HG03457 (cell line): ENCODE measurements around the gene FOXK2.

ENCODE experiments used
- ATAC-seq: cut with Tn5 transposase; IDR thresholded peaks from one replicate; pipeline ENCODE4 v1.9.1; 2021; ENCODE audit warnings: moderate number of reproducible peaks; ENCODE audit not compliant: unreplicated experiment

FOXK2 gene

DNA sequence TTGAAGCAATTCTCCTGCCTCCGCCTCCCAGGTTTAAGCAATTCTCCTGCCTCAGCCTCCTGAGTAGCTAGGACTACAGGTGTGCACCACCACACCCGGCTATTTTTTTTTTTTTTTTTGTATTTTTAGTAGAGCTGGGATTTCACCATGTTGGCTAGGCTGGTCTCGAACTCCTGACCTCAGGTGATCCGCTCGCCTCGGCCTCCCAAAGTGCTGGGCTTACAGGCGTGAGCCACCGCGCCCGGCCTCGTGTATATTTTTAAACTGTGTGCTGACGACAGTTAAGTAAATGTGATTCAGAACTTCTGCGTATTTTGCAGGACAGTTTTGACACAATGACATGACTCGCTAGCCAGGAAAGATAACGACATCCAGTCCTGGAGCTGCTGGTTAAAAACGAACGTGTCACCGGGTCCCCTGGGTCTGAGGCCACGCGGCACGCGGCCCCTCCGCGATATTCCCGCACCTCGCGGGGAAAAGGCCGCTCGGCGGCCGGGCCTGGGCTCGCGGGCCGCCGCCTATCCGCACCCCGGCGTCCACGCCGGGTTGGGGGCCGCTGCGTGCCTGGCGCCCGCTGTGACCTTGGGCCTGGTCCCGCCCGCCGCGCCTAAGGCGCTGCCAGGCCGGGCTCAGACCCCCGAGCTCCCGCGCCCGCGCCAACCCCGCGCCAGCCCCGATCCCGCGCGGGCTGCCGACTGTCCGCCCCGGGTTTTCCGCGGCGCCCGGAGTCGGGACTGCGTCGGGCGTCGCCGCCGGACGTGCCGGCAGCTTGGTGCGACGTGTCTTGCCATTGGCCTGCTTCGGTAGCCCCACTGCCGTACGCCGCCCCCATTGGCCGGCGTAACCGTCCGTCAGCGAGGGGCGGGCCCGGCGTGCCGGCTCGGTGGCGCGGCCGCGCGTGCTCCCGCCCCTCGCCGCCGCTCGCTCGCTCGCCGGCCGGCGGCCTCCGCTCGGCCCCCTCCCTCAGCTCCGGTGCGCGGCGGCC, at the start of gene FOXK2:
TSS of gene FOXK2 (plus strand) at position 907 of the 985 bp plus-strand sequence. CDS start 157 bp downstream, outside the sequence.
- peak; percentile 85 for ATAC-seq

DNA sequence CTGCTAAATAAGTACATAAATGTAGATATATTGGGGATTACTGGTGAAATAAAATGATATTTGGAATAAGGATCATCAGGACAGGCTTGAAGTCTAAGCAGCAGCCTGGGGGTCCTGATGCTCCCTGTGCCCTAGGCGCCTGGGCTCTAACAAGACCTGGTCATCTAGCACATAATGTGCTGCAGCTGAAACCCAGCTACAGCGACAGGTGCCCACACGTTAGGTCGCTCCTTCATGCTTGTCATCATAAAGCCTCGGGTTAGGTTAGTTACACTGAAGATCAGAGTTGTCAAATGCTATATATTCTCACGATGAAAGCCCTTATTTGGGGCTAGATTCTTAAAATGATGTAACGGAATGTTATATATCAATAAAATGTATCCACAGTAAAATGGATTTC, 49.5 kb upstream of the FOXK2 start:
- no peak for ATAC-seq

DNA sequence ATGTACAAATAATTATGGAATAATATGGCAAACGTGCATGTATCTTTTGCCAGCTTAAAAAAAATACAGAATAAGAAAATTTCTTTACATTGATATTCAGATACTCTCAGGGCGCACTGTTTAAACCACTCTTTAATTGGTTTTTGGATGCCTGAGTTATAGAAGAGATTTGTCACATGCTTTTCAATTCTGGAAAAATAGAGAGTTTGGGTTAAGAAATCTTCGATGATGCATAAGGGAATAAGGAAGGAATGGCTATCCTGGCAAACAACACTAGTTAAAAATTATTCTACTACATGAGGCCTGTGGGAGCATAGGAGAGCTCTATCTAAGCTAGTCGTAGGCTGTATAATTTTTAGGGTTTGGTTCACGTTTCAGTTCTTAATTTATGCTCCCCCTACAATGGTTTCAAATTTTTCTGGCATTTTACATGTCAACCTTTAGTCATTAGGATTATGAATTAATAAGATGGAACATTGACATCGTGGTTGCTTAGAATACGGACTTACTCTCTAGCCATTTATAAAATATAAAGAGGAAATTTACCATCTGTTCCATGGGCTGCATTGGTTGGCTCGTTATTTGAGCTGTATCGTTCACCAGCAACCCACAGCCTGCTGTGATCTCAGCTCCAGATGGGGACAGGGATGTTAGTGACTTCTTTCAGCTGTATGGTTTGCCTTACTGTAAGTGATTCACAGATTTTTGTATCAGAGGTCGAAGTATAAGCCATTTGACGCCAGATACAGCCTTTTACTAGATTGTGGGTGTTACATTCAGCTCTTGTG, 45.1 kb upstream of the FOXK2 start:
- no peak for ATAC-seq

DNA sequence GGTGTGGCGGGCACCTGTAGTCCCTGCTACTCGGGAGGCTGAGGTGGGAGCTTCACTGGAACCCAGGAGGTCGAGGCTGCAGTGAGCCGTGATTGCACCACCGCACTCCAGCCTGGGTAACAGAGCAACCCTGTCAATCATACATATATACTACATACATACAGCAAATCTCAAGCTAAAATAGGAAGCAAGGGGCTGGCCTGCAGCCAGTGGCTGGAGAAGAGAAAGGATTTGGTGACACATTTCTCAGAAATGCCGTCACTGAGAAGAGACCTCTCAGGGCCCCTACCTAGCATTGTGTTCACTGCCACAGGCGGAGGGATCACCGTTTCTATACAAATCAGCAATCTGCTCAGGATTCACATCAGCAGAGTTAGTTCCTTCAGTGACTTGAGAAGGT, 44.1 kb upstream of the FOXK2 start:
- no peak for ATAC-seq

DNA sequence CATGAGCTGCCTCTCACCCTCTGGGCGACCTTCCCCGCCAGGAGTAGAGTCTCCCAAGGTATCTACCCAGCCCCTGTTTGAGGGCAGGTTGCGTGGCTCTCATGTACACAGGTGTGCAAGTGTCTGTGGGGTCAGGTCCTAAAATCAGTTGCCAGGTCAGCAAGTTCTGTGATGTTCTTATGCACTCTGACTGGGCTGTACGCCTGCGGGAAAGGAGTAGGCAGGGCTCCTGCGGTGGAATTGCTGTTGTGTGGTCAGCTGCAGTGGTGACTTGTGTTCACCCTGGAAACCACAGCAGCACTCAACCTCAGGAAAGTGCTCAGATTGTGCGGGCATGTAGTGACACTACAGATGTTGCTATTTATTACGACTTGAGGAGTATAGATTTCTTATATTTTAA, 41.6 kb upstream of the FOXK2 start:
- ATAC-seq = no peak

DNA sequence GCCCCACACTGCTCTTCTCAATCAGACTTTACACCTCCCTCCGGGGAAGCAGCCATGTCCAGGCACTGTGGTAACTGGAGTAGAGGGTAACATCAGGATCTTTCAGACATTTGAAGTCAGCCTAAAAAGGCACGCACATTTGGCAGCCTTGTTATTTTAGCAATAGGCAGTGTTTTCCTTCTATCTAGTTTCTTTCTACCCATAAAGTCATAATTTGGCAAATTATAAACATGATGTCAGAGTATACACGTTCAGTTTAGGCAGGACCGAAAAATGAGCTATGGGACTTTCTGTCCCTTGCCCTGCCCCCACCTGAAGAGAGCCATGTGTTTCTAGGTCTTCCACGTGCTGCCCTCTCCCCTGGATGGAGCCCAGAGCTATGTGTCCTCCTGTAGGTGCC, 39.9 kb upstream of the FOXK2 start:
- ATAC-seq = no peak

DNA sequence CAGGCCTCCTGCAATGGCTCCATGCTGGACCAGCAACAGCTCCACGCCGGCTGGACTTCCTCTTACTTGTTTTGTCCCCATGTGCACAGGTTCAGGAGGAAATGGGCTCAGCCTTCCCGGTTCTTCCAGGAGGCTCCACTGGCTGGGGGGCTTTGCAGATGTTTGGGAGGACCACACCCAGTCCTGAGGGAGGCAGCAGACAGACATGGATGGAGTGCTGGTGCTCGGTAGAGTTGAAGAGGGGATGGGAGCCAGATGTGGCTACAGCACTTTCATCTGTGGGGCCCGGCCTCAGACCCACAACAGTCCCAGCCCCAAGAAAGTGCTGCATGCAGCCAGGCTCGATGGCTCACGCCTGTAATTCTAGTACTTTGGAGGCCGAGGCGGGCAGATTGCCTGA, 39.2 kb upstream of the FOXK2 start:
- ATAC-seq = no peak

DNA sequence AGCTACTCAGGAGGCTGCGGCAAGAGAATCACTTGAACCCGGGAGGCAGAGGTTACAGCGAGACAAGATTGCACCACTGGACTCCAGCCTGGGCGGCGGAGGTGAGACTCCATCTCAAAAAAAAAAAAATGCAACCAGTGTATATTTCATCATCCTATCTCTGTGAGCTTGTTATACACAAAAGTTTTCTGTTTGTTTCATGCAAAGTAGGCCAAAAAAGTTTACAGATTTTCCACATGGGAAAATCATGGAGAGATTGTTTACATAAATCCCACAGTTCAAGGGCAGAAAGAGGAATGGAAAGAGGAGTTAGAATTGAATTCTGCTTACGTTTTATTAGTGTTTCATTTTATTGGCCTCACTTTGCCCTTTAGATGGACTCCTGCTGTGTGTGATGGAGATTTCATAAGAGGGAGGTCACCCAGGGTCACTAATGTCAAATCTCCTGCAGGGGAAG, 36.3 kb upstream of the FOXK2 start:
- ATAC-seq = no peak

DNA sequence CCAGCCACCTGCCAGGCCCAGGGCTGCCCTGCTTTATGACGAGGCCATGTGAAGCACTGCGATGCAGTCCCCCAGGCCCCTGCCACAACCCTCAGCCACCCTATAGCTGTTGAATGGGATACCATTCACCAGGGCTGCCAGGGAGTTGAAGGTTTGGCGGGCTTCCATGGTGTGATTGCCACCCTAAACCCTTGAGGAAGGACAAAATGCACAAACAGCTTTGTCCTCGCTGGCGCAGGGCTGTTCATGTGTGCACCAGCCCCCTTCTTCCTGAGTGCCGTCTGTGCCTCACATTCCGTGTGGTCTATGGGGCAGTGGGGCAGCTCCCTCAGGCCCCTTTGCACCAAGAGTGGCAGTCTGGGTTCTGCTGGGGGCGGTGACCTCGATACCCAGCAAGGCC, 35.7 kb upstream of the FOXK2 start:
- no peak for ATAC-seq

DNA sequence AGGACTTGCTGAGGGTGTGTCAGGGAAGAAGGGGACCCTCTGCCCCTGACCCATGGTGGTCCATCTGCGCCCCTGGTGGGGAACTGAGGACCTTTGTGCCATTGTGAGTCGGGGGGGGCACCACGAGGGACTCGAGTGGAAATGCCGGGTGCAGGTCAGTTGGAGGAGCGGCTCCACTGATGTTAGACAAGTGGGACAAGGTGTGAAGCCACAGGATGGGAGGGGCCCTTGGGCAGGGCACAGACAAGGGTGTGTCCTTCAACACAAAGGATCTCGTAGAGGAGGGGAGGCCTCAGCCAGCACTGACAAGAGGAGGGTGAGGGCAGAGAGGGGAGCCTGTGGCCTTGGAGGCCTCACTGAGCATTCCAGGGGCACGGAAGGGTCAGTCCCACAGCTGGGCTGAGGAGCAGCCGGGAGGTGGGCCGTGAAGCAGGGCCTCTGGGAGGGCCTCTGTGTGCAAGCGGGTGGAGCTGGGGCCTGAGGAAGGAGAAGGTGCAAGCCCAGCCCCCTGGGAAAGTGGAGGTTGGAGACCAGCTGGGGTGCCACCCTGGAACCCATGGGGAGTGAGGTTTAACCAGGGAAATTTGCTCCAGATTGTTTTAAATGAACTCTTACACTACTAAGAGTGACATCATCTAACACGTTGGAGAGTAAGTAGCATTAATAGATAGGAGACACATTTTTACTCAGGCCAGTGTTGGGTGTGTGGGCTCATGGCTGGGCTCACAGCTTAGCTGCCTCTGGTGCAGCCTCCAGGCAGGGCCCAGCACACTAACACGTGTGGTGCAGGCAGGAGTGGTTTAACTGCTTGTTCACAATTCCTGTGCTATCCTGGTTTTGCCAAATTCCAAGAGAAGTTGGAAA, 33.1 kb upstream of the FOXK2 start:
- ATAC-seq = no peak

DNA sequence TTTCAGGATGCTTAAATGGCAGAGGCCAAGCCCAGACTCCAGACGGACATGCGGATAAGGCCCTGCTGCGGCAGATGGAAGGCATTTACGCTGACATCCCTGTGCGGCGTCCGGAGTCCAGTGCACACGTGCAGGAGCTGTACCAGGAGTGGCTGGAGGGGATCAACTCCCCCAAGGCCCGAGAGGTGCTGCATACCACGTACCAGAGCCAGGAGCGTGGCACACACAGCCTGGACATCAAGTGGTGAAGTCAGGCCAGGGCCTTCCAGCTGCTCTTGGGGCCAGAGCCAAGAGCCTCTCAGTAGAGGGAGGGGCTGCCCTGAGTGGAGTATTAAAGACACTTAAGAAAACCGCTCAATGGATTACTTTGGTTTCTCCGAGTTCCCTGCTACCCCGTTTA, 31.6 kb upstream of the FOXK2 start:
- ATAC-seq = no peak

DNA sequence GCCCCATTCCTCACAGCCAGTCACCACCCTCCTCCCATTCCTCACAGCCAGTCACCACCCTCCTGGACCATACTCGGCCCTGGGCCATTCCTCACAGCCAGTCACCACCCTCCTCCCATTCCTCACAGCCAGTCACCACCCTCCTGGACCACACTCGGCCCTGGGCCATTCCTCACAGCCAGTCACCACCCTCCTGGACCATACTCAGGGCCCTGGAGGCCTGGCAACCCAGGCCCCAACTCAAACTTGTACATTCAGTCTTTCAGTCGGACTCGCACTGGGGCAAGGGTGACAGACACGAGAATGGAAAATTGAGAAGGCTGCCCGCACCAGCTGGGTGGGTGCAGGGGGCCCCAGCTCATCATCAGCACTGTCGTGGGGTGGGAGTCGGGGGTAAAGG, 30.4 kb upstream of the FOXK2 start:
- ATAC-seq = no peak

DNA sequence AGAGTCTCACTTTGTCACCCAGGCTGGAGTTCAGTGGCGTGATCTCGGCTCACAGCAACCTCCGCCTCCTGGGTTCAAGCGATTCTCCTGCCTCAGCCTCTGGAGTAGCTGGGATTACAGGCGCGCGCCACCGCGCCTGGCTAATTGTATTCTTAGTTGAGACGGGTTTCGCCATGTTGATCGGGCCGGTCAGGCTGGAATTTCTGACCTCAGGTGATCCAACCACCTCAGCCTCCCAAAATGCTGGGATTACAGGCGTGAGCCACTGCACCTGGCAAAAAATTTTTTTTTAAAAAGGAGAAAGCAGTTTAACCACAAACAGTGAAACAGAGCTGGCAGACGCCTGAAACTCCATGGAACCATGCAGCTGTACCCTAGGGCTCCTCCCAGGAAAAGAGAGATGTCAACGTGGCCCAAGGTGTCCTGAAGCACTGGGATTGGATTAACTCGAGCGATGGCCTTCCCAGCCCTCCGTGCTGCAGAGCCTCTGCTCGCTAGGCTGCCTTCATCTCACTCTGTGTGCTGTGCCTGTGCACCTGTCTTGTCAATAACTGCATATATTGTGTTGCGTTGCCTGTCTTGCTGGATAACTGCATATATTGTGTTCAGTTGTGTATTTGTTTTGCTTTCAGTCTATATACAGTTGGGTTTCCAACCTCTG, 29.6 kb upstream of the FOXK2 start:
- ATAC-seq = no peak

DNA sequence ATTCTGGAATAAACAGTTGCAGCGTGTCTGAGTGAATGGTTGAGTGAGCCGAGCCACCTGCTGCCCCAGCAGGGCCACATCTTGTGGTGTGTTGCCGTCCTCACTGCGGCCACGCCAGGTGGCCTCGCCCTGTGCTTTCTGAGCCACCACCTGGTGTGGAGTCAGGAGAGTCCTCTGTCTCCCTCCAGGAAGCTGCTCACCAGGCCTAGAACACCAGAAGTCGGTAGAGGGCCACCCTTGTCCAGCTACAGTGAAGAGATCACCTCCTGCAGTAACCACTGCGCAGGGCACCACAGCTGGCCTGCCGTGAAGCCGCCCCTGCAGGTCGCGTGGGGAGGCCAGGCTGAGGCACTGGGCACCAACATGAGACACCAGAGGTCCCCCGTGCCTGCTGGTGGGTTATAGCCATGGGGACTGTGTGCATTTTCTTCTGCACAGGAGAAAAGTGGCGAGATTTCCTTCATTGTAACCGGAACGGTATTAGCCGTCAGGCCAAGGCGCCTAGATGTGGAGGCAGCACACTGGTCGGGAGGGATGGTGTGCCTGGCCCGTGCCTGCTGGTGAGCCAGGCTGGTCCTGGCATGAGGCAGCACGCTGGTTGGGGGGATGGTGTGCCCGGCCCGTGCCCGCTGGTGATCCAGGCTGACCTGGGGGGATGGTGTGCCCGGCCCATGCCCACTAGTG, 28.9 kb upstream of the FOXK2 start:
- ATAC-seq = no peak

DNA sequence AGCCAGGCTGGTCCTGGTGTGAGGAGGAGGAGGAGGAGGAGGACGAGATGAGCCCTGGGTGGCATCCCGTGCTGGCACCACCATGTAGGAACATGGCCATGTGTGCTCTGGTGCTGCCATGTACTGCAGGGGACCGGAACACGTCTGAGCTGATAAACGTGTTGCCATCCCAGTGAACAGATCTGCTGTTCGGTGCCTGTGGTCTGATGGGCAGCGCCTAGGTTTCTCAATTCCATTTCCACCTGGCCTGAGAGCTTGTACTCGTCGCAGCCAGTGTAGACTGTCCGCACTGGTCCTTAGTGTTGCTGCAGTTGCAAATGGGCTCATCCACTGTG, 28.4 kb upstream of the FOXK2 start:
- no peak for ATAC-seq

DNA sequence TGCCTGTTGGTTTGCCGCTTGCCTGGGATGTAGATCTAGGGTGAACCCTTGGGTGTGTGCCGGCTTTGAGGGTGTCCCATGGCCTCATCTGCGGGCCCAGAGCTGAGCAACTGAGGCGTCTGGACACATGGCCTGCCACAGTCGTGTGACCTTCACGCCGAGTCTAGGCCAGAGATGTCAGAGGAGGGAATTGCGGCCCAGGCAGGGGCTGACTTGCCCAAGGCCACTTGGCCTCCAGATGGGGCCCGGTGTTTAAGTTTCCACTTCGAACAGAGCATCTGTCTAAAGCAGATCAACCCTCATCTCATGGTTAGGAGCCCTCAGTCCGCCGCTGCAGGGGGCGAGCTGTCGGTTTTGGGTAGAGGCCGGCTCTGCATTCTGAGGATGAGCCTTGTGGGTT, 28.0 kb upstream of the FOXK2 start:
- ATAC-seq = no peak

DNA sequence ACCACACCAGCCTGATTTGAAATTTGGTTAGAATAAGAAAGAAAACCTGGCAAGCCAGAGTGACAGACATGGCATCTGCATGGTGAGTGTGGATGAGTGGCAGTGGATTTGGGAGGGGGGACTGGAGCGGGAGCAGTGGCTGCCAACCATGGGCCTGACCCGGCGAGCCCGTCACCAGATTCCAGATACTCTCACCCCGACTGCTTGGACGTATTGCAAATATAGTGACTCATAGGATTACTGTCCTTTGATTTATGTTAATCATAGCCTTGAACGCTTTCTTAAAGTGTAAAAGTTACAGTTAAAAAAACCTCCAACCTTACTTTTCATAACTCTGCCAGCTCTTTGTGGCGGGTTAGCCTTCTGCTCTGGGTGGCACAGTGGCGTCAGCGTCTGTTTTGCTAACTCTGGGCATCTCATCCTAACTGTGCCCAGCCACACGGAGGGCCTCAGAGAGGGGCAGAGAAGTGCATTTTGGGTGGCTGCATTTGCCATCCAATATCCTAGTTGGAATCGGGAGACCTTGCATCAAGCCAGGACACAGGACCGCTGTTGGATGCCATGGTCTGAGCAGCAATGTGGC, 26.8 kb upstream of the FOXK2 start:
- no peak for ATAC-seq

DNA sequence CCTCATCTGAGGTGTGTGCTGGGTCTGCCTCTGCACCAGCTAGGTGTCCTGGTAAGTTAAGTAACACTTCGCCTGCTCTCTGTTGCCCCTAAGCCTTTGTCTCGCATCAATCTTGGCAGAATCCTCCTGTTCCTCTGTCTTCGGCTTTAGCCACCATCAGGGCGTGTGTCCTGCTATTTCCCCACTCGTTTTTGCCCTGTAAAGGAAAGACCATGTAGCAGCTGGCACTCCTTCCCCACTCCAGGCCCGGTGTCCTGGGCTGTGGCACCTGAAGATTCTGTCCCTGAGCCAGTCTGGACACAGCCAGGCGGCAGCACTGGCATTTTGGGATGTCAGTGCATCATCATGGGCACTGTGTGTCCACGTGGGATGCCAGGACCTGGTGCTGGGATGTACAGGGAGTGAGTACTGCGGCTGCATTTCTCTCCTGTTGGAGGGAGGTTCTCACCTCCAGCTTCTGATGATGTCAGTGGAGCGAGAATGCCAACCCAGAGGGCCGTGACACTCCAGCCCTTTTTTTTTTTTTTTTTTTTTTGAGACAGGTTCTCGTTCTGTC, 26.2 kb upstream of the FOXK2 start:
- no peak for ATAC-seq
